HG02970 (cell line): Measurements from ENCODE around the gene EXOSC2.

ENCODE experiments used
- ATAC-seq: cut with Tn5 transposase; IDR thresholded peaks from one replicate; pipeline ENCODE4 v1.9.1; 2021; ENCODE audit warnings: mild to moderate bottlenecking, moderate library complexity, moderate number of reproducible peaks; ENCODE audit not compliant: unreplicated experiment, low FRiP score

Gene EXOSC2

GRCh38 chr9:130693101-130693425 is 517 bp upstream of the EXOSC2 start:
- ATAC-seq: no peak

- no peak for ATAC-seq
These were observed 625 bp downstream of the EXOSC2 start for GRCh38 chr9:130694205-130694604.

GRCh38 chr9:130696139-130696650 is 2.6 kb downstream of the EXOSC2 start:
- ATAC-seq: no peak

- ATAC-seq: no peak
These were observed 3.4 kb downstream of the EXOSC2 start for GRCh38 chr9:130696996-130697395.

DNA sequence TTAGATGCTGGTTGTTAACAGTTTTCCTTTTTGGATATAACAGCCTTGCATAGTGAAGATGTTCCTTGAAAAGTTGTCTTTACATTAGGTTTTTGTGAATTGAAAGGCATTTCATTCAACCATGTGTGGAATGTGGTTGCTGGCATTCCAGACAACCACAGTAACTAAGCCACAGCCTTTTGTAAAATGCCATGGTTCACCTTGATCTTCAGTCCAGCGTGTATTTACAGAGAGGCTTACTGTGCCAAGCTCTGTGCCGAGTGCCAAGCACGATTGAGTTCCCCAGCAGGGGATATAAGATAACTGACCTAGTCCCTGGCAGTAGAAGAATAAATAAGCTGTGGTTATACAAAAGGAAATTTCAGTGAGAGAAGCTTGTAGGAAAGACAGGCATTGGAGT is 4.9 kb downstream of the EXOSC2 start:
- no peak for ATAC-seq

DNA sequence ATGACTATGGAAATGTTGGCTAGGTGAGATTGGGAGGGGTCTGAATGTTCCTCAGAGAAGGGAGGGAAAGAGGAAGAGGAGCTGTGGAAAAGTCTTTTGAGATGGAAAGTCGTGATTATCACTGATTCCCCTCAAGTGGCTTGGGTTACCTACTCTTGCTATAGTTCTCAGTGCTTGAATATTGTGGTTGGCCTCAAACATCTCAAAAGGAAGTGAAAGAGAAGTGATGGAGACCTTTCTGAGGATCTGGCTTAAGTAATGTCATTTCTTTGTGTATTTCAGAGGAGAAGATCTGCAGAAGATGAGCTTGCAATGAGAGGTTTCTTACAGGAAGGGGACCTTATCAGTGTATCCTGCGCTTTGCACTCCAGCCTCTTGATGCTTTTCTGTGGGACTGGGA is 5.5 kb downstream of the EXOSC2 start:
- no peak for ATAC-seq

DNA sequence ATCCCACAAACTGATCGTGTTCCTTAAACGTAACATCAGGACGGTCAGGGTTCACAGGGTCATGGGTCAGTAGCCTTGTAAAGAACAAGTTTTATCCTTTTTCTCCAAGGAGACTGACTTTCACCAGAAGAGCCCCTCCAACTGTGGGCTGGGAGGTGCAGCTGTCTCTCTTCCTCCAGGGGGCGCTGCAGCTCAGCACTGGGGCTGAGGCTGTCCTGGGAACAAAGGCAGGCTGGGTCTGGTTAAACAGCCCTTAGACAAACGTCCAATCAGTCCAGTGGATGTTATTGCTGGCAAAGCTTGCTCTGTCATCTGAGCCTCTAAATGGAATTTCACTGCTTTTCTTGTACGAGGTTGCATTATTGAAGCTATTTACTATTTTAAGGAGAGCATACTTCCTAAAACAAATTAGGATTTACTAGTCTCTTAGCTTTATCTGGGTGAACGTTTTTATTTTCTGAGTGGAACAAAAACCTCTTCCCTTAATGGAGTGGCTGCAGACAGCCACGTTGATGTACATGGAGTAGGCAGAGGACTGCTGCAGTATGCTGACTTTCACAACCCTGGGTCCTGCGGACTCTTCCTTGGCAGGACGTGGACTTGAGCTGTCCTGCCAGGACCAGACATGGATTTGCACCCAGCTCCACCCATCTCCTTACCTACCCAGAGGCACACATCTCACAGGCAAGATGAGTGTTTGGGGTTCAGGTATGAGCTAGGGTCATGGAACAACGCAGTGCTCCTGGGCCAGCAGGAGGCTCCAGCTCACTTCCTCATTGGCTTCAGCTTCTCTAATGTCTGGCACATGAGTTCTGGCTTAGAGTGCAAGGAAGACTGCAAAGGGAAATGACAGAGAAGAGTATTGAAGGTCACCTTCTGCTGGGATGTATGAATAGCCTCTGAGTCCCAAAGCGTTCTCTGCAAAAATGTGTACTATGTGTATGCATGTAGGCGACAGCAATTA is 7.8 kb downstream of the EXOSC2 start:
- ATAC-seq: no peak

GRCh38 chr9:130703501-130703900 is 9.9 kb downstream of the EXOSC2 start:
- no peak for ATAC-seq

- ATAC-seq: no peak
These were observed 13.8 kb downstream of the EXOSC2 start for GRCh38 chr9:130707225-130707976.

- no peak for ATAC-seq
These were observed 17.3 kb downstream of the EXOSC2 start for GRCh38 chr9:130710822-130711352.

- ATAC-seq: no peak
These were observed 17.9 kb downstream of the EXOSC2 start for GRCh38 chr9:130711469-130711868.

DNA sequence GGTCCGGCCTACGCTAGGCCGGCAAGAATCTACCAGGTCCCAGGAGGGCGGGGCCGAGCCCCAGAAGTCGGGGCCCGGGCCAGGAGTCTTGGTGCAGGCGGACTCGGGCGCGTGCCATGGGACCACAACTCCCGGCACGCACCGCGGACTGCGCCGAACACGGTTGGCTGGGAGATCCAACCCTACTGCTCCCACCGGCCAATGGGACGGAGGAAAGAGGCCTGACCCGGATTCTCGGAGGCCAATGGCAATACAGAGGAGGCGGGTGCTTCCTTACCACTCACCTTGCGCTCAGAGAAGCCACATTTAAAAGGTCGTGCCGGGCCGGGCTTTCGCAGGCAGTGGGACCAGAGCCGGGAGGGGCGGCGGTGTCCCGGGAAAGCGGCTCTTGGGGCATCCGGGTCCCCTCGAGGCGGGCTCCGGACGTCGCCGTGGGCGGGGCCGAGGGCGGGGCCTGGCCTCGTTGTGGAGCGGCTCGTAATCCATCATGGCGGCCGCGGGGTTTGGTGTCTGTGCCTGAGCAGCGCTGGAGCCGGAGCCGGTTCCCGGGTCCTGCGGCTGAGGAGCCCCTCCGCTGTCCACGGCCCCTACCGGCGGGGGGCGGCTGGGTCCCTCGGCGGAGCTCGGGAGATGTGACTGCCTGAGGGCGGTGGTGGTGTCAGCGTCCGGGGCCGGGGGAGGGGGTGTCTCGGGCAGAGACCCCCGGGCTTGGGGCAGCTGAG is 19.1 kb downstream of the EXOSC2 start:
- ATAC-seq: peak; percentile 96

- no peak for ATAC-seq
These were observed 19.8 kb downstream of the EXOSC2 start for GRCh38 chr9:130713286-130713960.

GRCh38 chr9:130714586-130715110 is 21.1 kb downstream of the EXOSC2 start:
- ATAC-seq: no peak

GRCh38 chr9:130715270-130715669 is 21.7 kb downstream of the EXOSC2 start:
- no peak for ATAC-seq

- no peak for ATAC-seq
These were observed 25.0 kb downstream of the EXOSC2 start for GRCh38 chr9:130718562-130718961.

DNA sequence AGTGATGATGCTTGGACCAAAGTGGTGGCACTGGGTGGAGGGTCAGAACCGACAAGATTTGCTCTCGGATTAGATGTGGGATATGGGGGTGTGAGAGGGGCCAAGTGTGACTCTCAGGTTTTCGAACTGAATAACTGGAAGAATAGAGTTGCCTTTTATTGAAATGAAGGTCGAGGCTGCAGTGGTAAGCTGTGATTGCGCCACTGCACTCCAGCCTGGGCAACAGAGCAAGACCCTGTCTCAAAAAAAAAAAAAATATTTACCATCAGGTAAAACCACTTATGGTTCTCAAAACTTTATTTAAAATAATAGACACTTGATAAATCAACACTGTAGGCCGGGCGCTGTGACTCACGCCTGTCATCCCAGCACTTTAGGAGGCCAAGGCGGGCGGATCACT is 27.2 kb downstream of the EXOSC2 start:
- no peak for ATAC-seq

DNA sequence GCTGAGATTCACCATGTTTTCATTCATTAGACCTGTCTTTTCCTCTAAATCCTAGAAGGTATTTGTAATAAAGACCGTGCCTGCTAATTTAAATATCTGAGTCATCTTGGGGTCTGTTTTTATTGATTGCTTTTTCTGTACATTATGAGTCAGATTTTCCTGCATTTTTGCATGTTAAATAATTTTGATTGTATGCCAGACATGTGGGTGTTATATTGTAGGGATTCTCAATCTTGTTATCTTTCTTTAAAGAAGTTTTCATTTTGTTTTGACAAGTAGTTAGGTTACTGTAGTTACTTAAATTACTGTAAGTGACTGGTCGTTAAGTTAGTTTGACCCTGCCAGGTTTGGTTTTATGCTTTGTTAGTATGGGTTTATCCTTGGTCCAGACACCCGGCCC is 35.1 kb downstream of the EXOSC2 start:
- ATAC-seq: no peak

- ATAC-seq: no peak
These were observed 35.6 kb downstream of the EXOSC2 start for GRCh38 chr9:130729145-130729544.

GRCh38 chr9:130731355-130731754 is 37.8 kb downstream of the EXOSC2 start:
- ATAC-seq: no peak
